WTC11 (cell line): Measurements from ENCODE around the gene QRSL1. TPM values are rescaled to one million over a fixed set of nuclear protein-coding genes. Genes with fewer than 3 reads are reported as not detected.

ENCODE experiments used
- ATAC-seq: fragments of 200-7000 bp; cut with Tn5 transposase; 2 replicates; pipeline ENCODE4 v1.10.0; 2021; ENCODE audit warnings: mild to moderate bottlenecking, moderate library complexity
- CTCF ChIA-PET: fragments of 300-600 bp; sonication (Branson Sonifier 250); formaldehyde crosslinking; loops from one replicate; lab custom pipeline; 2021; ENCODE audit warnings: antibody characterized with exemption; lab: Charles Lee
- POLR2A ChIA-PET: fragments of 350-600 bp; sonication (Branson Sonifier 250); formaldehyde crosslinking; loops from one replicate; lab custom pipeline; 2021; ENCODE audit warnings: antibody characterized with exemption; lab: Charles Lee
- DNase-seq: peaks from one replicate; pipeline ENCODE4 v3.0.0; 2021; ENCODE audit warnings: low spot score
- H3K27ac Mint-ChIP-seq: 2 replicates; pipeline ENCODE4 v1.8.0; 2021; ENCODE audit warnings: mixed read lengths
- H3K27me3 Mint-ChIP-seq: 2 replicates; pipeline ENCODE4 v1.8.0; 2021; ENCODE audit warnings: low read depth, mild to moderate bottlenecking, moderate library complexity, mixed read lengths
- H3K36me3 Mint-ChIP-seq: 2 replicates; pipeline ENCODE4 v1.8.0; 2021; ENCODE audit warnings: mixed read lengths
- H3K4me1 Mint-ChIP-seq: 2 replicates; pipeline ENCODE4 v1.8.0; 2022; ENCODE audit warnings: mixed read lengths
- H3K4me3 Mint-ChIP-seq: 2 replicates; pipeline ENCODE4 v1.8.0; 2021; ENCODE audit warnings: mild to moderate bottlenecking, moderate library complexity, mixed read lengths
- H3K9me3 Mint-ChIP-seq: 2 replicates; pipeline ENCODE4 v1.8.0; 2021; ENCODE audit warnings: mixed read lengths
- CBFB ChIP-seq: sonication (generic); formaldehyde crosslinking; IDR thresholded peaks from 2 replicates; pipeline ENCODE4 v1.8.1; 2022; ENCODE audit warnings: mild to moderate bottlenecking, low read depth, missing genetic modification reagents
- ELF4 ChIP-seq: sonication (generic); formaldehyde crosslinking; IDR thresholded peaks from 2 replicates; pipeline ENCODE4 v1.8.1; 2022; ENCODE audit warnings: low read depth, mild to moderate bottlenecking, moderate library complexity, missing genetic modification reagents
- ESRRA ChIP-seq: sonication (generic); formaldehyde crosslinking; IDR thresholded peaks from 2 replicates; pipeline ENCODE4 v1.8.1; 2022; ENCODE audit warnings: mild to moderate bottlenecking, missing genetic modification reagents, borderline replicate concordance
- FOXP1 ChIP-seq: sonication (generic); formaldehyde crosslinking; IDR thresholded peaks from 2 replicates; pipeline ENCODE4 v1.8.0; 2022; ENCODE audit warnings: missing genetic modification reagents, mild to moderate bottlenecking, moderate library complexity, borderline replicate concordance
- FOXP4 ChIP-seq: sonication (generic); formaldehyde crosslinking; IDR thresholded peaks from 2 replicates; pipeline ENCODE4 v1.8.0; 2022; ENCODE audit warnings: mild to moderate bottlenecking, missing genetic modification reagents
- IRF2 ChIP-seq: sonication (generic); formaldehyde crosslinking; IDR thresholded peaks from 2 replicates; pipeline ENCODE4 v1.8.0; 2022; ENCODE audit warnings: low read depth, missing genetic modification reagents, borderline replicate concordance
- JAZF1 ChIP-seq: fragments of 250-450 bp; sonication (Bioruptor Pico); IDR thresholded peaks from 2 replicates; pipeline ENCODE4 v1.9.0; 2021; ENCODE audit warnings: moderate library complexity, mild to moderate bottlenecking, inconsistent platforms
- MYBL2 ChIP-seq: sonication (generic); formaldehyde crosslinking; IDR thresholded peaks from 2 replicates; pipeline ENCODE4 v1.8.1; 2023; ENCODE audit warnings: mild to moderate bottlenecking, moderate library complexity, missing genetic modification reagents
- NR1H2 ChIP-seq: sonication (generic); formaldehyde crosslinking; IDR thresholded peaks from 2 replicates; pipeline ENCODE4 v1.9.0; 2021; ENCODE audit warnings: mild to moderate bottlenecking, moderate library complexity, missing genetic modification reagents
- NR2C2 ChIP-seq: sonication (generic); formaldehyde crosslinking; IDR thresholded peaks from 2 replicates; pipeline ENCODE4 v1.8.0; 2022; ENCODE audit warnings: mild to moderate bottlenecking, missing genetic modification reagents
- NR3C1 ChIP-seq: sonication (generic); formaldehyde crosslinking; conservative IDR thresholded peaks from 2 replicates; pipeline ENCODE4 v1.8.1; 2023; ENCODE audit warnings: low read depth, mild to moderate bottlenecking, missing genetic modification reagents
- OVOL2 ChIP-seq: fragments of 250-450 bp; sonication (Bioruptor Pico); IDR thresholded peaks from 2 replicates; pipeline ENCODE4 v1.9.0; 2021; ENCODE audit warnings: mild to moderate bottlenecking, borderline replicate concordance
- SP1 ChIP-seq: sonication (generic); formaldehyde crosslinking; conservative IDR thresholded peaks from 2 replicates; pipeline ENCODE4 v1.8.1; 2022; ENCODE audit warnings: missing genetic modification reagents
- ZNF263 ChIP-seq: sonication (generic); formaldehyde crosslinking; IDR thresholded peaks from 2 replicates; pipeline ENCODE4 v1.8.1; 2022; ENCODE audit warnings: low read depth, mild to moderate bottlenecking, moderate library complexity, missing genetic modification reagents
- ZNF396 ChIP-seq: fragments of 250-450 bp; sonication (Bioruptor Pico); IDR thresholded peaks from 2 replicates; pipeline ENCODE4 v1.8.0; 2021; ENCODE audit warnings: mild to moderate bottlenecking, moderate library complexity, borderline replicate concordance
- ZNF671 ChIP-seq: fragments of 250-450 bp; sonication (Bioruptor Pico); IDR thresholded peaks from 2 replicates; pipeline ENCODE4 v1.8.0; 2021; ENCODE audit warnings: mild to moderate bottlenecking
- ZSCAN18 ChIP-seq: fragments of 250-450 bp; sonication (Bioruptor Pico); IDR thresholded peaks from 2 replicates; pipeline ENCODE4 v2.1.2; 2022; ENCODE audit warnings: mild to moderate bottlenecking, moderate library complexity
- total RNA-seq: library from RNA; stranded (reverse); gene quantifications from 3 replicates; pipeline ENCODE4 v1.2.3, GENCODE V29; 2021
- TF ChIP-seq, protein P1 (sequence below): sonication (generic); formaldehyde crosslinking; IDR thresholded peaks from 2 replicates; pipeline ENCODE4 v1.8.0; 2022; ENCODE audit warnings: mild to moderate bottlenecking, missing genetic modification reagents
- TF ChIP-seq, protein P2 (sequence below): sonication (generic); formaldehyde crosslinking; IDR thresholded peaks from 2 replicates; pipeline ENCODE4 v1.8.1; 2023; ENCODE audit warnings: mild to moderate bottlenecking, missing genetic modification reagents
- TF ChIP-seq, protein P3 (sequence below): fragments of 250-450 bp; sonication (Bioruptor Pico); IDR thresholded peaks from 2 replicates; pipeline ENCODE4 v1.9.0; 2021; ENCODE audit warnings: mild to moderate bottlenecking, borderline replicate concordance
- TF ChIP-seq, protein P4 (sequence below): sonication (generic); formaldehyde crosslinking; conservative IDR thresholded peaks from 2 replicates; pipeline ENCODE4 v1.8.1; 2022; ENCODE audit warnings: mild to moderate bottlenecking, missing genetic modification reagents
- TF ChIP-seq, protein P5 (sequence below): sonication (generic); formaldehyde crosslinking; IDR thresholded peaks from 2 replicates; pipeline ENCODE4 v1.8.0; 2023; ENCODE audit warnings: missing genetic modification reagents

The QRSL1 gene
- total RNA-seq, 1 experiment from 2014 or later, result 17.7 TPM

DNA sequence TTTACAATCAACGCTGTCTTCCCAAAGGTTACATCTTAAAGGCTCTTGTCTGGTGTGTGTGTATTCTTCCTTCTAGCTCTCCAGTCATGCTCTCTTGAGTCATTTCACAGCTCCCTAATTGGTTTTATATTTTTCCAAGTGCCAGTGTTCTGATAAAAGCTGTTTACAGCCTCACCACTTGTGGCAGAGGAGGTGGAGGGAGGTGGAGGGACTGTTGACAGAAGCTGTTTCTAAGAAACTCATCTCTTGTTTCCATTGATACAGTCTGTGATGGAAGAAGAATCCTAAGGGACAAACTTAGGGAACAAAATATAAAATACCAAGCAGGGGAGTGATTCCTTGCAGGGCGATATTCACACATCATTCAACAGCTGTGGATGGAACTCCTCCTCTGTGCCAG lies 64.0 kb downstream of the QRSL1 start:
- Mint-ChIP-seq H3K4me1 (peaks cover 35% of the 10 kb centered on the region), H3K27me3 (no peaks in the 10 kb centered on the region), H3K4me3 (no peak overlapping the region), H3K9me3 (no peaks in the 10 kb centered on the region), H3K36me3 (no peaks in the 10 kb centered on the region), H3K27ac (no peak overlapping the region; the same call in 1 of the 2 replicates)
- TF ChIP-seq, protein P1, sequence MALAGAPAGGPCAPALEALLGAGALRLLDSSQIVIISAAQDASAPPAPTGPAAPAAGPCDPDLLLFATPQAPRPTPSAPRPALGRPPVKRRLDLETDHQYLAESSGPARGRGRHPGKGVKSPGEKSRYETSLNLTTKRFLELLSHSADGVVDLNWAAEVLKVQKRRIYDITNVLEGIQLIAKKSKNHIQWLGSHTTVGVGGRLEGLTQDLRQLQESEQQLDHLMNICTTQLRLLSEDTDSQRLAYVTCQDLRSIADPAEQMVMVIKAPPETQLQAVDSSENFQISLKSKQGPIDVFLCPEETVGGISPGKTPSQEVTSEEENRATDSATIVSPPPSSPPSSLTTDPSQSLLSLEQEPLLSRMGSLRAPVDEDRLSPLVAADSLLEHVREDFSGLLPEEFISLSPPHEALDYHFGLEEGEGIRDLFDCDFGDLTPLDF (CRISPR knock-in tag), result no peak
- TF ChIP-seq, protein P2, sequence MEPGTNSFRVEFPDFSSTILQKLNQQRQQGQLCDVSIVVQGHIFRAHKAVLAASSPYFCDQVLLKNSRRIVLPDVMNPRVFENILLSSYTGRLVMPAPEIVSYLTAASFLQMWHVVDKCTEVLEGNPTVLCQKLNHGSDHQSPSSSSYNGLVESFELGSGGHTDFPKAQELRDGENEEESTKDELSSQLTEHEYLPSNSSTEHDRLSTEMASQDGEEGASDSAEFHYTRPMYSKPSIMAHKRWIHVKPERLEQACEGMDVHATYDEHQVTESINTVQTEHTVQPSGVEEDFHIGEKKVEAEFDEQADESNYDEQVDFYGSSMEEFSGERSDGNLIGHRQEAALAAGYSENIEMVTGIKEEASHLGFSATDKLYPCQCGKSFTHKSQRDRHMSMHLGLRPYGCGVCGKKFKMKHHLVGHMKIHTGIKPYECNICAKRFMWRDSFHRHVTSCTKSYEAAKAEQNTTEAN, result no peak
- TF ChIP-seq FOXP1 (CRISPR knock-in tag) (no peak), ELF4 (CRISPR knock-in tag) (no peak), ESRRA (CRISPR knock-in tag) (no peak), SP1 (no peak), NR1H2 (no peak), IRF2 (CRISPR knock-in tag) (no peak), NR3C1 (CRISPR knock-in tag) (no peak), ZNF396 (CRISPR knock-in tag) (no peak), FOXP4 (CRISPR knock-in tag) (no peak), ZNF263 (CRISPR knock-in tag) (no peak)
- no peak for ATAC-seq
- DNase-seq, result no peak
- CTCF ChIA-PET, result interaction anchor here (0.5 to 2.9 kb wide), 6 partner anchors 34 to 574 kb away, joined by 3 to 13 read pairs (median 5); no protein-coding TSS in a partner anchor
- POLR2A ChIA-PET, result no interaction called here

- Mint-ChIP-seq H3K4me1 (peaks cover 33% of the 10 kb centered on the region), H3K27ac (no peak overlapping the region; the same call in 1 of the 2 replicates), H3K4me3 (no peak overlapping the region), H3K27me3 (no peaks in the 10 kb centered on the region), H3K36me3 (no peaks in the 10 kb centered on the region), H3K9me3 (no peaks in the 10 kb centered on the region)
- POLR2A ChIA-PET, result interaction anchor here (0.5 kb wide), 1 partner anchor 75 kb away, joined by 4 read pairs; no protein-coding TSS in a partner anchor
- DNase-seq, result no peak
- ATAC-seq, result peak; percentile 40; the same call in 1 of the 2 replicates
- CTCF ChIA-PET, result interaction anchor here (0.8 to 2.9 kb wide), 7 partner anchors 14 to 303 kb away, joined by 3 to 13 read pairs (median 3); no protein-coding TSS in a partner anchor
- TF ChIP-seq FOXP1 (CRISPR knock-in tag) (no peak), MYBL2 (no peak), NR2C2 (CRISPR knock-in tag) (no peak), OVOL2 (CRISPR knock-in tag) (no peak), ESRRA (CRISPR knock-in tag) (no peak), JAZF1 (CRISPR knock-in tag) (no peak), ZNF671 (no peak), CBFB (CRISPR knock-in tag) (no peak), ZSCAN18 (CRISPR knock-in tag) (no peak), ZNF263 (CRISPR knock-in tag) (no peak)
- TF ChIP-seq, protein P3, sequence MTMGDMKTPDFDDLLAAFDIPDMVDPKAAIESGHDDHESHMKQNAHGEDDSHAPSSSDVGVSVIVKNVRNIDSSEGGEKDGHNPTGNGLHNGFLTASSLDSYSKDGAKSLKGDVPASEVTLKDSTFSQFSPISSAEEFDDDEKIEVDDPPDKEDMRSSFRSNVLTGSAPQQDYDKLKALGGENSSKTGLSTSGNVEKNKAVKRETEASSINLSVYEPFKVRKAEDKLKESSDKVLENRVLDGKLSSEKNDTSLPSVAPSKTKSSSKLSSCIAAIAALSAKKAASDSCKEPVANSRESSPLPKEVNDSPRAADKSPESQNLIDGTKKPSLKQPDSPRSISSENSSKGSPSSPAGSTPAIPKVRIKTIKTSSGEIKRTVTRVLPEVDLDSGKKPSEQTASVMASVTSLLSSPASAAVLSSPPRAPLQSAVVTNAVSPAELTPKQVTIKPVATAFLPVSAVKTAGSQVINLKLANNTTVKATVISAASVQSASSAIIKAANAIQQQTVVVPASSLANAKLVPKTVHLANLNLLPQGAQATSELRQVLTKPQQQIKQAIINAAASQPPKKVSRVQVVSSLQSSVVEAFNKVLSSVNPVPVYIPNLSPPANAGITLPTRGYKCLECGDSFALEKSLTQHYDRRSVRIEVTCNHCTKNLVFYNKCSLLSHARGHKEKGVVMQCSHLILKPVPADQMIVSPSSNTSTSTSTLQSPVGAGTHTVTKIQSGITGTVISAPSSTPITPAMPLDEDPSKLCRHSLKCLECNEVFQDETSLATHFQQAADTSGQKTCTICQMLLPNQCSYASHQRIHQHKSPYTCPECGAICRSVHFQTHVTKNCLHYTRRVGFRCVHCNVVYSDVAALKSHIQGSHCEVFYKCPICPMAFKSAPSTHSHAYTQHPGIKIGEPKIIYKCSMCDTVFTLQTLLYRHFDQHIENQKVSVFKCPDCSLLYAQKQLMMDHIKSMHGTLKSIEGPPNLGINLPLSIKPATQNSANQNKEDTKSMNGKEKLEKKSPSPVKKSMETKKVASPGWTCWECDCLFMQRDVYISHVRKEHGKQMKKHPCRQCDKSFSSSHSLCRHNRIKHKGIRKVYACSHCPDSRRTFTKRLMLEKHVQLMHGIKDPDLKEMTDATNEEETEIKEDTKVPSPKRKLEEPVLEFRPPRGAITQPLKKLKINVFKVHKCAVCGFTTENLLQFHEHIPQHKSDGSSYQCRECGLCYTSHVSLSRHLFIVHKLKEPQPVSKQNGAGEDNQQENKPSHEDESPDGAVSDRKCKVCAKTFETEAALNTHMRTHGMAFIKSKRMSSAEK (CRISPR knock-in tag), result no peak
- TF ChIP-seq, protein P4, sequence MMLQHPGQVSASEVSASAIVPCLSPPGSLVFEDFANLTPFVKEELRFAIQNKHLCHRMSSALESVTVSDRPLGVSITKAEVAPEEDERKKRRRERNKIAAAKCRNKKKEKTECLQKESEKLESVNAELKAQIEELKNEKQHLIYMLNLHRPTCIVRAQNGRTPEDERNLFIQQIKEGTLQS (CRISPR knock-in tag), result no peak
- TF ChIP-seq, protein P5, sequence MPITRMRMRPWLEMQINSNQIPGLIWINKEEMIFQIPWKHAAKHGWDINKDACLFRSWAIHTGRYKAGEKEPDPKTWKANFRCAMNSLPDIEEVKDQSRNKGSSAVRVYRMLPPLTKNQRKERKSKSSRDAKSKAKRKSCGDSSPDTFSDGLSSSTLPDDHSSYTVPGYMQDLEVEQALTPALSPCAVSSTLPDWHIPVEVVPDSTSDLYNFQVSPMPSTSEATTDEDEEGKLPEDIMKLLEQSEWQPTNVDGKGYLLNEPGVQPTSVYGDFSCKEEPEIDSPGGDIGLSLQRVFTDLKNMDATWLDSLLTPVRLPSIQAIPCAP (CRISPR knock-in tag), result no peak
Measured at GRCh38 chr6:106694343-106694742, 65.0 kb downstream of the QRSL1 start.
